GM12875 (cell line): ENCODE measurements around the gene BPIFA1.

Experiments
- H3K4me3 ChIP-seq: one replicate; pipeline ENCODE4 v1.5.1; 2011; ENCODE audit warnings: low read depth, low read length, control low read depth
- CTCF ChIP-seq: IDR thresholded peaks from 2 replicates; pipeline ENCODE4 v1.5.1; 2011; ENCODE audit warnings: low read depth, mild to moderate bottlenecking, control low read depth, inconsistent platforms, low read length, moderate library complexity, borderline replicate concordance; ENCODE audit not compliant: insufficient read depth

BPIFA1 gene

GRCh38 chr20:33287884-33288283 lies 52.1 kb downstream of the BPIFA1 start:
- no peak for TF ChIP-seq CTCF
- H3K4me3 ChIP-seq: no peak overlapping the region

- TF ChIP-seq CTCF: no peak
Measured at GRCh38 chr20:33290852-33291251, 55.1 kb downstream of the BPIFA1 start.

GRCh38 chr20:33291416-33291815 lies 55.6 kb downstream of the BPIFA1 start:
- no peak for TF ChIP-seq CTCF
- H3K4me3 ChIP-seq: no peak overlapping the region

More at GRCh38 chr20:33290852-33291251, 55.1 kb downstream of the BPIFA1 start:
- no peak overlapping the region for H3K4me3 ChIP-seq

- peak; percentile 98 for TF ChIP-seq CTCF
Measured at GRCh38 chr20:33291830-33292355, 56.1 kb downstream of the BPIFA1 start.

More at GRCh38 chr20:33291830-33292355, 56.1 kb downstream of the BPIFA1 start:
- H3K4me3 ChIP-seq: no peak overlapping the region
